ENCODE data around the gene ZFP92. TPM values are rescaled to one million over a fixed set of nuclear protein-coding genes. Genes with fewer than 3 reads are reported as not detected.

Gene ZFP92
- total and polyA plus RNA-seq, 10 donors = 0.26 to 3.4 (median 2.0) TPM

DNA sequence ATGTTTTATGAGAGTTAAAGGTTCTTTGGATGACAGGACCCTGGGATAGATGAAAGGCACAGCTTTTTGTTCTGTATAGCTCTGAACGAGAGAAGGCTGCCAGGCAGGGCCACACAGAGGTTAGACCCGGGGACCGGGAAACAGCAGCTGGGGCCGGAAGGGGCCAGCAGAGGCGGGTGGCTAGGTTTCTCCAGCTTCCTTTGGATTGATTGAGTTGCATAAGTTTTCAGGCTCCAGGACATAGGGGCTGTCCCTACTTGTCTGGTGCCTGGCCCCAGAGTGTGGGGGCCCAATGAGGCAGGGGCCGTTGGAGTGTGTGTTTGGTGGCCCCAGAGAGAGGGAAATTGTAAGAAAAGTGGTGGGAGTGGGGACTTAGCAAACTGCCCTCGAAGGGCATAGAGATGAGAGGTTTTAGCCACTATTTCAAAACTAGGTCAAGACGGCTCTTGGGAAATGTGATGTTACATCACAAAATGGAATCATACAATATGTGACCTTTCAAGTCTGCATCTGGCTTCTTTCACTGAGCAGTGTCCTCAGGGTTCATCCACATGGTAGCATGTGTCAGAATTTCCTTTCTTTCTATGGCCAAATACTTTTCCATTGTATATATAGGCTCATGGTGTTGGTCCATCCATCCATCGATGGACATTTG, 3.7 kb downstream of the ZFP92 start:
- peaks cover 0 to 20% (median 0%) of the 10 kb centered on the region in 6 donors for H3K36me3 ChIP-seq
- peaks cover 0 to 30% (median 14%) of the 10 kb centered on the region in 6 donors for H3K4me1 ChIP-seq
- intact Hi-C loops (cut with DNase I; ENCODE audit: low total_unique reads) = no loop called here
- H3K9me3 ChIP-seq = no peaks in the 10 kb centered on the region
- 41 to 77% (median 69%) methylated on average over 8 to 9 of the region's 9 CpGs for WGBS, 5 donors
- TF ChIP-seq, protein P1, sequence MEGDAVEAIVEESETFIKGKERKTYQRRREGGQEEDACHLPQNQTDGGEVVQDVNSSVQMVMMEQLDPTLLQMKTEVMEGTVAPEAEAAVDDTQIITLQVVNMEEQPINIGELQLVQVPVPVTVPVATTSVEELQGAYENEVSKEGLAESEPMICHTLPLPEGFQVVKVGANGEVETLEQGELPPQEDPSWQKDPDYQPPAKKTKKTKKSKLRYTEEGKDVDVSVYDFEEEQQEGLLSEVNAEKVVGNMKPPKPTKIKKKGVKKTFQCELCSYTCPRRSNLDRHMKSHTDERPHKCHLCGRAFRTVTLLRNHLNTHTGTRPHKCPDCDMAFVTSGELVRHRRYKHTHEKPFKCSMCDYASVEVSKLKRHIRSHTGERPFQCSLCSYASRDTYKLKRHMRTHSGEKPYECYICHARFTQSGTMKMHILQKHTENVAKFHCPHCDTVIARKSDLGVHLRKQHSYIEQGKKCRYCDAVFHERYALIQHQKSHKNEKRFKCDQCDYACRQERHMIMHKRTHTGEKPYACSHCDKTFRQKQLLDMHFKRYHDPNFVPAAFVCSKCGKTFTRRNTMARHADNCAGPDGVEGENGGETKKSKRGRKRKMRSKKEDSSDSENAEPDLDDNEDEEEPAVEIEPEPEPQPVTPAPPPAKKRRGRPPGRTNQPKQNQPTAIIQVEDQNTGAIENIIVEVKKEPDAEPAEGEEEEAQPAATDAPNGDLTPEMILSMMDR (IDR thresholded peaks at IDR 0.05 in 8 of 11, conservative IDR thresholded peaks at IDR 0.05 in 3 of 11) = no peak
- TF ChIP-seq POLR2A (IDR thresholded peaks at IDR 0.05) = no peak
- no peak for TF ChIP-seq POLR2AphosphoS5 (IDR thresholded peaks at IDR 0.05)
- no peaks in the 10 kb centered on the region for H3K27me3 ChIP-seq (replicated peaks in 1 of 7)
- H3K27ac ChIP-seq = no peak overlapping the region
- H3K4me3 ChIP-seq = no peak overlapping the region
- peak; percentile 66 for DNase-seq

DNA sequence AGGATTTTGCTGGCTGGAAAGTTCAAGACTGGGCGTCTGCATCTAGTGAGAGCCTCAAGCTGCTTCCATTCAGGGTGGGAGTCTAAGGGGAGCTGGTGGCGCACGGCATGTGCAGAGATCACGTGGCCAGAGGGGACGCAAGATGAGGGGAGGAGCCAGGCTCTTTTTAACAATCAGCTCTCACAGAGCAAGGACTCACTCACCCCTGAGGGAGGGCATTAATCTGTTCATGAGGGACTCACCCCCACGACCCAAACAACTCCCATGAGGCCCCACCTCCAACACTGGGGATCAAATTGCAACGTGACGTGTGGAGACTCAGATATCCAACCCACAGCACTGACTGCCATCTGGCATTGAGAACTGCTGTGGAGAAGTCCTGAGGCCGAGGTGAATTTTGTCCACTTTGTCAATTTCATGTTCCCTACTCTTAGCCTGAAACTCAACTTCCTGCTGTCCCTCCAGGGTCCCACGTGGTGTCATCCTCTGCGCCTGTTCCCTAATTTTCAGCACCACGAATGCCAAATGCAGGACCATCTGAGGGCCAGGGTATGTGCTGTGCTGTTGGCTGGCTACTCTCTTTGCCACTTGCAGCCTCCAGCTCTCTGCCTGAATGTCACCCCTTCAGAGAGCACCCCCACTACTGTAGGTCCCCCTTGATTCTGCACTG, 5.6 kb downstream of the ZFP92 start:
- no peak overlapping the region for H3K27ac ChIP-seq
- intact Hi-C loops (cut with DNase I; ENCODE audit: low total_unique reads) = no loop called here
- H3K27me3 ChIP-seq (replicated peaks in 1 of 7) = no peaks in the 10 kb centered on the region
- no peak for DNase-seq
- H3K4me1 ChIP-seq = peaks cover 0 to 18% (median 10%) of the 10 kb centered on the region in 6 donors
- WGBS, 5 donors = 51 to 71% (median 65%) methylated on average over 9 to 12 of the region's 12 CpGs
- H3K4me3 ChIP-seq = no peak overlapping the region
- H3K9me3 ChIP-seq = no peaks in the 10 kb centered on the region
- peaks cover 0 to 40% (median 2%) of the 10 kb centered on the region in 6 donors for H3K36me3 ChIP-seq
- TF ChIP-seq POLR2AphosphoS5 (IDR thresholded peaks at IDR 0.05) = no peak
- TF ChIP-seq, protein P1 (IDR thresholded peaks at IDR 0.05 in 8 of 11, conservative IDR thresholded peaks at IDR 0.05 in 3 of 11) = no peak
- no peak for TF ChIP-seq POLR2A (IDR thresholded peaks at IDR 0.05)

DNA sequence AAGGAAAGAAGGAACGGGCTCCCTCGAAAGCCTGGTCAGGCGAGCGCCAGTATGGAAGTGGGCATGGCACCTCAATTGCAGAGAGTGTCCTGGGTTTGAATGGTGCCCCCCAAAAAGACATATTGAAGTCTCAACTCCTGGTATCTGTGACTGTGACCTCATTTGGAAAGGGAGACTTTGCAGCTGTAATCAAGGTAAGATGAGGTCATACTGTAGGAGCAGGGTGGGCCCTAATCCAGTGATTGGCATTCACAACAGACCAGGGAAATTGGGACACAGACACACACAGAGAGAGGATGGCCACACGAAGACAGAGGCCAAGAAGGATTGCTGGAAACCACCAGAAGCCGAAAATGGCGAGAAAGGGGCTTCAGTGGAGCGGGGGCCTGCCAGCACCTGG, 6.4 kb downstream of the ZFP92 start:
- Histone ChIP-seq H3K36me3 (peaks cover 0 to 46% (median 2%) of the 10 kb centered on the region in 6 donors), H3K4me3 (no peak overlapping the region), H3K27ac (no peak overlapping the region), H3K4me1 (peaks cover 0 to 11% (median 3%) of the 10 kb centered on the region in 6 donors), H3K9me3 (no peaks in the 10 kb centered on the region), H3K27me3 (replicated peaks in 1 of 7) (no peaks in the 10 kb centered on the region)
- intact Hi-C loops (cut with DNase I; ENCODE audit: low total_unique reads) = no loop called here
- WGBS, 5 donors = 80 to 90% (median 82%) methylated on average over 6 to 8 of the region's 8 CpGs
- TF ChIP-seq POLR2A (IDR thresholded peaks at IDR 0.05) (no peak), POLR2AphosphoS5 (IDR thresholded peaks at IDR 0.05) (no peak)
- TF ChIP-seq, protein P1 (IDR thresholded peaks at IDR 0.05 in 8 of 11, conservative IDR thresholded peaks at IDR 0.05 in 3 of 11) = no peak
- DNase-seq = no peak
